ENCODE data around the gene KIAA1958. TPM values are rescaled to one million over a fixed set of nuclear protein-coding genes. Genes with fewer than 3 reads are reported as not detected.

The KIAA1958 gene
- total RNA-seq, 1 donor from 2014 or later, result 12.0 TPM

GRCh38 chr9:112548836-112549595, 62.4 kb downstream of the KIAA1958 start:
- no peak for TF ChIP-seq POLR2AphosphoS5 (IDR thresholded peaks at IDR 0.05; ENCODE audit: insufficient read depth in 1 of 2, low read depth in 1 of 2)
- TF ChIP-seq POLR2A (IDR thresholded peaks at IDR 0.05), result no peak
- no peak for TF ChIP-seq CTCF (IDR thresholded peaks at IDR 0.05)
- DNase-seq (ENCODE audit: extremely low spot score in 2 of 2), result no peak
- peaks cover 22% of the 10 kb centered on the region for H3K4me1 ChIP-seq
- no peak overlapping the region for H3K4me3 ChIP-seq
- no peak overlapping the region for H3K27ac ChIP-seq
- no peaks in the 10 kb centered on the region for H3K27me3 ChIP-seq
- H3K9me3 ChIP-seq, result no peaks in the 10 kb centered on the region
- H3K36me3 ChIP-seq, result no peaks in the 10 kb centered on the region
- intact Hi-C loops (cut with DNase I), result no loop called here

GRCh38 chr9:112550531-112550930, 63.9 kb downstream of the KIAA1958 start:
- TF ChIP-seq POLR2A (IDR thresholded peaks at IDR 0.05), result no peak
- no peak for TF ChIP-seq POLR2AphosphoS5 (IDR thresholded peaks at IDR 0.05; ENCODE audit: insufficient read depth in 1 of 2, low read depth in 1 of 2)
- no peaks in the 10 kb centered on the region for H3K36me3 ChIP-seq
- H3K27me3 ChIP-seq, result no peaks in the 10 kb centered on the region
- H3K4me3 ChIP-seq, result no peak overlapping the region
- H3K4me1 ChIP-seq, result peaks cover 22% of the 10 kb centered on the region
- intact Hi-C loops (cut with DNase I), result no loop called here
- H3K27ac ChIP-seq, result no peak overlapping the region
- DNase-seq (ENCODE audit: extremely low spot score in 2 of 2), result no peak
- H3K9me3 ChIP-seq, result no peaks in the 10 kb centered on the region

- Histone ChIP-seq H3K4me3 (no peak overlapping the region), H3K27me3 (no peaks in the 10 kb centered on the region), H3K36me3 (no peaks in the 10 kb centered on the region), H3K27ac (no peak overlapping the region), H3K4me1 (peaks cover 13% of the 10 kb centered on the region), H3K9me3 (no peaks in the 10 kb centered on the region)
- TF ChIP-seq POLR2AphosphoS5 (IDR thresholded peaks at IDR 0.05; ENCODE audit: insufficient read depth in 1 of 2, low read depth in 1 of 2), result no peak
- no peak for TF ChIP-seq CTCF (IDR thresholded peaks at IDR 0.05)
- no peak for DNase-seq (ENCODE audit: extremely low spot score in 2 of 2)
- intact Hi-C loops (cut with DNase I), result no loop called here
Measured at GRCh38 chr9:112551641-112552040, 65.0 kb downstream of the KIAA1958 start.

GRCh38 chr9:112552229-112553056, 65.8 kb downstream of the KIAA1958 start:
- Histone ChIP-seq H3K4me3 (no peak overlapping the region), H3K36me3 (no peaks in the 10 kb centered on the region), H3K27me3 (no peaks in the 10 kb centered on the region), H3K27ac (no peak overlapping the region), H3K9me3 (no peaks in the 10 kb centered on the region), H3K4me1 (peaks cover 13% of the 10 kb centered on the region)
- intact Hi-C loops (cut with DNase I), result no loop called here
- no peak for TF ChIP-seq POLR2AphosphoS5 (IDR thresholded peaks at IDR 0.05; ENCODE audit: insufficient read depth in 1 of 2, low read depth in 1 of 2)
- TF ChIP-seq CTCF (IDR thresholded peaks at IDR 0.05), result no peak
- no peak for TF ChIP-seq POLR2A (IDR thresholded peaks at IDR 0.05)
- no peak for DNase-seq (ENCODE audit: extremely low spot score in 2 of 2)

- Histone ChIP-seq H3K4me1 (peaks cover 13% of the 10 kb centered on the region), H3K27ac (no peak overlapping the region), H3K27me3 (no peaks in the 10 kb centered on the region), H3K9me3 (no peaks in the 10 kb centered on the region), H3K36me3 (no peaks in the 10 kb centered on the region), H3K4me3 (no peak overlapping the region)
- intact Hi-C loops (cut with DNase I), result no loop called here
- no peak for DNase-seq (ENCODE audit: extremely low spot score in 2 of 2)
- TF ChIP-seq POLR2AphosphoS5 (IDR thresholded peaks at IDR 0.05; ENCODE audit: insufficient read depth in 1 of 2, low read depth in 1 of 2) (no peak), CTCF (IDR thresholded peaks at IDR 0.05) (no peak), POLR2A (IDR thresholded peaks at IDR 0.05) (no peak)
Measured at GRCh38 chr9:112553256-112553826, 66.7 kb downstream of the KIAA1958 start.
